Activated CD4-positive, alpha-beta T cell treated with anti-CD3 and anti-CD28 coated beads, Interleukin-2, amount 10 ng/mL, durations not matched to agents 24 days and 14 days (primary cell): ENCODE measurements around the gene ZNF653. TPM values are rescaled to one million over a fixed set of nuclear protein-coding genes. Genes with fewer than 3 reads are reported as not detected.

Experiments used
- DNase-seq: peaks from one replicate; pipeline ENCODE4 v3.0.0; 2022
- H3K27ac Mint-ChIP-seq: one replicate; pipeline ENCODE4 v1.8.0; 2022; ENCODE audit warnings: mild to moderate bottlenecking, mixed read lengths
- H3K27me3 Mint-ChIP-seq: one replicate; pipeline ENCODE4 v1.8.0; 2022; ENCODE audit warnings: mixed read lengths
- H3K36me3 Mint-ChIP-seq: one replicate; pipeline ENCODE4 v1.8.0; 2022; ENCODE audit warnings: low read depth, mild to moderate bottlenecking, mixed read lengths
- H3K4me1 Mint-ChIP-seq: one replicate; pipeline ENCODE4 v1.8.0; 2021; ENCODE audit warnings: mixed read lengths
- H3K4me3 Mint-ChIP-seq: one replicate; pipeline ENCODE4 v1.8.0; 2022; ENCODE audit warnings: mild to moderate bottlenecking, moderate library complexity, mixed read lengths
- H3K9me3 Mint-ChIP-seq: one replicate; pipeline ENCODE4 v1.8.0; 2021; ENCODE audit warnings: mixed read lengths
- intact Hi-C: fragments of 100-400 bp; cut with micrococcal nuclease; formaldehyde crosslinking; loops from one replicate; pipeline ENCODE4 v1.15.1; 2023
- total RNA-seq: library from RNA; stranded (reverse); gene quantifications from 2 replicates; pipeline ENCODE4 v1.2.3, GENCODE V29; 2022

ZNF653 gene
- total RNA-seq, 1 donor from 2014 or later, result 21.6 TPM

- Mint-ChIP-seq H3K9me3 (no peaks in the 10 kb centered on the region), H3K27me3 (no peaks in the 10 kb centered on the region), H3K4me3 (no peak overlapping the region), H3K36me3 (peaks cover 15% of the 10 kb centered on the region), H3K27ac (no peak overlapping the region), H3K4me1 (peaks cover 2% of the 10 kb centered on the region)
- intact Hi-C loops, result no loop called here
- DNase-seq, result no peak
These were observed 54.9 kb downstream of the ZNF653 start for GRCh38 chr19:11450570-11451326.

GRCh38 chr19:11448923-11449554 lies 56.6 kb downstream of the ZNF653 start:
- Mint-ChIP-seq H3K4me3 (no peak overlapping the region), H3K27ac (no peak overlapping the region), H3K36me3 (peaks cover 24% of the 10 kb centered on the region), H3K4me1 (peaks cover 2% of the 10 kb centered on the region), H3K9me3 (no peaks in the 10 kb centered on the region), H3K27me3 (no peaks in the 10 kb centered on the region)
- no peak for DNase-seq
- intact Hi-C loops, result no loop called here

GRCh38 chr19:11448410-11448809 lies 57.2 kb downstream of the ZNF653 start:
- Mint-ChIP-seq H3K27me3 (no peaks in the 10 kb centered on the region), H3K27ac (no peak overlapping the region), H3K9me3 (no peaks in the 10 kb centered on the region), H3K36me3 (peaks cover 25% of the 10 kb centered on the region), H3K4me3 (no peak overlapping the region), H3K4me1 (peaks cover 1% of the 10 kb centered on the region)
- no peak for DNase-seq
- intact Hi-C loops, result no loop called here

GRCh38 chr19:11447347-11448262 lies 58.0 kb downstream of the ZNF653 start:
- Mint-ChIP-seq H3K36me3 (peaks cover 27% of the 10 kb centered on the region), H3K27me3 (no peaks in the 10 kb centered on the region), H3K27ac (no peak overlapping the region), H3K4me3 (no peak overlapping the region), H3K4me1 (no peaks in the 10 kb centered on the region), H3K9me3 (no peaks in the 10 kb centered on the region)
- DNase-seq, result no peak
- intact Hi-C loops, result no loop called here

- Mint-ChIP-seq H3K36me3 (peaks cover 33% of the 10 kb centered on the region), H3K4me1 (peaks cover 3% of the 10 kb centered on the region), H3K27ac (no peak overlapping the region), H3K27me3 (no peaks in the 10 kb centered on the region), H3K9me3 (no peaks in the 10 kb centered on the region), H3K4me3 (no peak overlapping the region)
- peak; percentile 82 for DNase-seq
- intact Hi-C loops, result no loop called here
These were observed 58.9 kb downstream of the ZNF653 start for GRCh38 chr19:11446652-11447301.

- Mint-ChIP-seq H3K4me3 (no peak overlapping the region), H3K27me3 (no peaks in the 10 kb centered on the region), H3K36me3 (peaks cover 34% of the 10 kb centered on the region), H3K9me3 (no peaks in the 10 kb centered on the region), H3K27ac (no peak overlapping the region), H3K4me1 (peaks cover 4% of the 10 kb centered on the region)
- no peak for DNase-seq
- intact Hi-C loops, result no loop called here
These were observed 59.4 kb downstream of the ZNF653 start for GRCh38 chr19:11446271-11446651.

GRCh38 chr19:11445141-11445540 lies 60.5 kb downstream of the ZNF653 start:
- no peak for DNase-seq
- intact Hi-C loops, result no loop called here
- no peaks in the 10 kb centered on the region for H3K9me3 Mint-ChIP-seq
- no peak overlapping the region for H3K4me3 Mint-ChIP-seq
- H3K27me3 Mint-ChIP-seq, result no peaks in the 10 kb centered on the region
- H3K27ac Mint-ChIP-seq, result no peak overlapping the region
- H3K4me1 Mint-ChIP-seq, result peaks cover 10% of the 10 kb centered on the region
- H3K36me3 Mint-ChIP-seq, result peaks cover 43% of the 10 kb centered on the region

GRCh38 chr19:11444059-11444458 lies 61.6 kb downstream of the ZNF653 start:
- peaks cover 10% of the 10 kb centered on the region for H3K4me1 Mint-ChIP-seq
- no peak for DNase-seq
- H3K27me3 Mint-ChIP-seq, result no peaks in the 10 kb centered on the region
- no peak overlapping the region for H3K27ac Mint-ChIP-seq
- no peaks in the 10 kb centered on the region for H3K9me3 Mint-ChIP-seq
- intact Hi-C loops, result no loop called here
- peaks cover 39% of the 10 kb centered on the region for H3K36me3 Mint-ChIP-seq
- H3K4me3 Mint-ChIP-seq, result no peak overlapping the region

GRCh38 chr19:11437955-11438354 lies 67.7 kb downstream of the ZNF653 start:
- peaks cover 46% of the 10 kb centered on the region for H3K36me3 Mint-ChIP-seq
- DNase-seq, result no peak
- no peaks in the 10 kb centered on the region for H3K27me3 Mint-ChIP-seq
- no peaks in the 10 kb centered on the region for H3K9me3 Mint-ChIP-seq
- H3K4me3 Mint-ChIP-seq, result peak overlapping the region; percentile 58
- H3K4me1 Mint-ChIP-seq, result peaks cover 27% of the 10 kb centered on the region
- peak overlapping the region; percentile 15 for H3K27ac Mint-ChIP-seq
- intact Hi-C loops, result no loop called here

GRCh38 chr19:11435833-11436313 lies 69.8 kb downstream of the ZNF653 start:
- H3K27me3 Mint-ChIP-seq, result no peaks in the 10 kb centered on the region
- intact Hi-C loops, result loop anchor here (1.0 kb wide), 7 partner anchors 46 to 347 kb away; partner anchors contain the start of genes ELOF1, LDLR and ZNF653
- peaks cover 19% of the 10 kb centered on the region for H3K4me1 Mint-ChIP-seq
- H3K4me3 Mint-ChIP-seq, result peak overlapping the region; percentile 98
- peak; percentile 76 for DNase-seq
- H3K9me3 Mint-ChIP-seq, result no peaks in the 10 kb centered on the region
- peak overlapping the region; percentile 95 for H3K27ac Mint-ChIP-seq
- H3K36me3 Mint-ChIP-seq, result peaks cover 34% of the 10 kb centered on the region

GRCh38 chr19:11435057-11435832 lies 70.4 kb downstream of the ZNF653 start, which contains the start of the genes ODAD3 and PRKCSH:
TSS of gene ODAD3 (minus strand) at chr19:11435121. CDS start at chr19:11435016, 105 bp downstream.
TSS of gene PRKCSH (plus strand) at chr19:11435635. CDS start at chr19:11436118, 483 bp downstream.
- Mint-ChIP-seq H3K4me1 (peaks cover 17% of the 10 kb centered on the region), H3K36me3 (peaks cover 28% of the 10 kb centered on the region), H3K9me3 (no peaks in the 10 kb centered on the region), H3K4me3 (peak within 1 kb of the TSS; percentile 98), H3K27me3 (peaks cover 2% of the 10 kb centered on the region), H3K27ac (peak within 1 kb of the TSS; percentile 95)
- intact Hi-C loops, result loop anchor here (1.0 kb wide), 7 partner anchors 47 to 346 kb away; partner anchors contain the start of genes ELOF1, LDLR and ZNF653
- DNase-seq, result peak; percentile 100

- intact Hi-C loops, result loop anchor here (1.0 kb wide), 7 partner anchors 48 to 345 kb away; partner anchors contain the start of genes ELOF1, LDLR and ZNF653
- Mint-ChIP-seq H3K4me3 (peak overlapping the region; percentile 98), H3K27me3 (peaks cover 3% of the 10 kb centered on the region)
These were observed 71.0 kb downstream of the ZNF653 start for GRCh38 chr19:11434703-11435056.

More at GRCh38 chr19:11434703-11435056, 71.0 kb downstream of the ZNF653 start:
- Mint-ChIP-seq H3K36me3 (peaks cover 26% of the 10 kb centered on the region), H3K4me1 (peaks cover 17% of the 10 kb centered on the region), H3K27ac (peak overlapping the region; percentile 95), H3K9me3 (no peaks in the 10 kb centered on the region)
- DNase-seq, result no peak
